K562 (cell line): Measurements from ENCODE around the gene AP2M1. TPM values are rescaled to one million over a fixed set of nuclear protein-coding genes. Genes with fewer than 3 reads are reported as not detected.

Experiments used
- ATAC-seq: fragments of 200-7000 bp; cut with Tn5 transposase; 3 replicates; pipeline ENCODE4 v1.9.1; 2020; ENCODE audit warnings: moderate library complexity
- BruUV-seq: library from RNA; stranded (reverse); fragments of 400-500 nt; replicated peaks from 2 replicates; lab custom pipeline; 2021; lab: Mats Ljungman, UMichigan
- CTCF ChIA-PET: fragments of 300-600 bp; formaldehyde crosslinking; extraction: SDS; loops from one replicate; lab custom pipeline; 2021; ENCODE audit warnings: low intra/inter-chr PET ratio; lab: Yijun Ruan, JAX
- POLR2A ChIA-PET: fragments of 300-600, 350-650 bp; sonication (Branson Sonifier 250); formaldehyde crosslinking; extraction: SDS; loops from one replicate; lab custom pipeline; 2021; ENCODE audit warnings: antibody characterized with exemption, inconsistent platforms; lab: Yijun Ruan, JAX
- DNase-seq, 4 experiments: peaks; one replicate each; pipeline versions ENCODE4 v3.0.0 to v3.0.0-alpha.2; 2011 to 2018; ENCODE audit warnings: low spot score in 3 of 4, mixed read lengths in 3 of 4; ENCODE audit errors: extremely low read depth in 1 of 4
- FAIRE-seq: peaks from 2 replicates; lab custom pipeline; 2011; peaks lifted over from hg19 to GRCh38; lab: Jason Lieb, UNC
- H2AFZ ChIP-seq: 2 replicates; pipeline ENCODE4 v1.6.0; 2011; ENCODE audit warnings: low read depth, low read length, control low read depth, inconsistent platforms
- H3K27ac ChIP-seq: fragments of 200-600 bp; 3 replicates; pipeline ENCODE4 v1.8.0; 2011; ENCODE audit warnings: low read depth, mild to moderate bottlenecking, control low read depth, inconsistent platforms, low read length, moderate library complexity, mixed read lengths; ENCODE audit errors: extremely low read depth
- H3K27me3 ChIP-seq, 2 experiments: fragments of 300-600 bp in 1 of 2; 2 replicates in 1 of 2; 3 replicates in 1 of 2; pipeline versions ENCODE4 v1.6.0 to v1.8.0; 2011; ENCODE audit warnings: inconsistent platforms in 2 of 2, low read length in 2 of 2, mild to moderate bottlenecking in 1 of 2, mixed read lengths in 1 of 2, moderate library complexity in 1 of 2; ENCODE audit not compliant: control insufficient read depth in 2 of 2, insufficient read depth in 2 of 2
- H3K36me3 ChIP-seq: fragments of 300-600 bp; 3 replicates; pipeline ENCODE4 v1.8.0; 2011; ENCODE audit warnings: mild to moderate bottlenecking, low read length, inconsistent platforms; ENCODE audit not compliant: control insufficient read depth, insufficient read depth
- H3K4me1 ChIP-seq, 2 experiments: fragments of 200-600 bp in 1 of 2; replicated peaks in 1 of 2; 2 replicates in 1 of 2; 3 replicates in 1 of 2; pipeline versions ENCODE4 v1.5.1 to v1.8.0; 2011; ENCODE audit warnings: inconsistent platforms in 2 of 2, low read length in 2 of 2, mild to moderate bottlenecking in 1 of 2, mixed read lengths in 1 of 2, moderate library complexity in 1 of 2; ENCODE audit not compliant: control insufficient read depth in 2 of 2, insufficient read depth in 2 of 2
- H3K4me2 ChIP-seq: 2 replicates; pipeline ENCODE4 v1.6.1; 2011; ENCODE audit warnings: low read length, control low read depth, inconsistent platforms, mixed read lengths; ENCODE audit not compliant: insufficient read depth
- H3K4me3 ChIP-seq: fragments of 200-600 bp; sonication (generic), shearing (Covaris generic); 2 replicates; pipeline ENCODE4 v1.5.1; 2016; ENCODE audit warnings: control low read depth, inconsistent platforms
- H3K79me2 ChIP-seq: fragments of 200-600 bp; 3 replicates; pipeline ENCODE4 v1.8.0; 2011; ENCODE audit warnings: low read length, inconsistent platforms; ENCODE audit not compliant: control insufficient read depth, insufficient read depth
- H3K9ac ChIP-seq, 2 experiments: 2 replicates each; pipeline versions ENCODE4 v1.6.0 to v1.6.1; 2011; ENCODE audit warnings: low read depth in 2 of 2, low read length in 2 of 2, control low read depth in 1 of 2, inconsistent platforms in 1 of 2, mild to moderate bottlenecking in 1 of 2, mixed read lengths in 1 of 2; ENCODE audit not compliant: insufficient read depth in 1 of 2
- H3K9me1 ChIP-seq: one replicate; pipeline ENCODE4 v1.6.0; 2011; ENCODE audit warnings: inconsistent platforms, mild to moderate bottlenecking, low read length, moderate library complexity; ENCODE audit not compliant: control insufficient read depth, insufficient read depth
- H3K9me3 ChIP-seq: replicated peaks from 2 replicates; pipeline ENCODE4 v1.5.1; 2011; ENCODE audit warnings: low read depth, low read length, inconsistent platforms; ENCODE audit not compliant: control insufficient read depth, insufficient read depth
- H4K20me1 ChIP-seq: replicated peaks from 2 replicates; pipeline ENCODE4 v1.6.1; 2011; ENCODE audit warnings: low read length, inconsistent platforms, mixed read lengths; ENCODE audit not compliant: control insufficient read depth, insufficient read depth
- CCNT2 ChIP-seq: IDR thresholded peaks from 2 replicates; pipeline ENCODE4 v1.6.1; 2011; ENCODE audit warnings: borderline replicate concordance, low read depth, mild to moderate bottlenecking, moderate library complexity, mixed read lengths, low read length; ENCODE audit not compliant: insufficient read length; ENCODE audit errors: extremely low read depth
- FUS ChIP-seq: fragments of 200-400 bp; formaldehyde crosslinking; optimal IDR thresholded peaks from 2 replicates; pipeline ENCODE3; 2017; ENCODE audit warnings: low read depth, low read length
- MITF ChIP-seq: IDR thresholded peaks from 2 replicates; pipeline ENCODE4 v1.6.1; 2014; ENCODE audit warnings: antibody characterized with exemption
- PCBP1 ChIP-seq: fragments of 200-400 bp; formaldehyde crosslinking; IDR thresholded peaks from 2 replicates; pipeline ENCODE4 v1.6.1; 2018; ENCODE audit warnings: mild to moderate bottlenecking, low read depth, low read length; ENCODE audit not compliant: poor library complexity, severe bottlenecking
- ZNF311 ChIP-seq: fragments of 250-450 bp; sonication (Bioruptor Pico); IDR thresholded peaks from 2 replicates; pipeline ENCODE4 v1.4.0; 2020; ENCODE audit warnings: mild to moderate bottlenecking, moderate library complexity
- ZNF318 ChIP-seq, 2 experiments: fragments of 450-650 bp; IDR thresholded peaks; 2 replicates each; pipeline ENCODE4 v1.6.1; 2016; ENCODE audit warnings: mild to moderate bottlenecking in 2 of 2, borderline replicate concordance in 1 of 2, low read depth in 1 of 2, moderate library complexity in 1 of 2
- WGBS: fragments of 100-300 bp; shearing (Covaris generic); methylation state at CpG from one replicate; pipeline ENCODE4 v1.1.6; 2016; ENCODE audit warnings: low coverage, mixed read lengths; ENCODE audit not compliant: insufficient coverage; ENCODE audit errors: missing lambda C conversion rate; 5-methylcytosine and 5-hydroxymethylcytosine counted together
- in situ Hi-C: fragments of 300-500 bp; cut with MboI; formaldehyde crosslinking; loops from 4 replicates; pipeline ENCODE4 v1.15.0; 2018; ENCODE audit warnings: inconsistent platforms, mixed read lengths
- intact Hi-C: fragments of 100-400 bp; cut with micrococcal nuclease; formaldehyde crosslinking; loops from 2 replicates; pipeline ENCODE4 v1.14.2; 2022
- polyA plus RNA-seq, 8 experiments: library from polyadenylated mRNA; depleted of rRNA in 4 of 8; stranded (reverse) in 5 of 8; unstranded in 3 of 8; fragments of >200 nt; fragmentation: Nextera tagmentation in 2 of 8; fragmentation: Illumina TruSeq in 1 of 8; extraction: Ambion mirVana in 2 of 8; extraction: Trizol in 1 of 8; gene quantifications; 2 replicates each; pipeline versions ENCODE4 v1.2.1 to v1.2.3, GENCODE V29; 2011 to 2014; ENCODE audit warnings: inconsistent platforms in 1 of 8, missing spikeins in 1 of 8
- total RNA-seq, 7 experiments: library from RNA; depleted of rRNA in 6 of 7; stranded (reverse); fragments of >200 nt in 6 of 7; fragmentation: Illumina TruSeq in 2 of 7; extraction: Trizol in 2 of 7; gene quantifications; 2 replicates each; pipeline versions ENCODE4 v1.2.1 to v1.2.3, GENCODE V29; 2011 to 2021; ENCODE audit warnings: low replicate concordance in 1 of 7

AP2M1 gene
- total and polyA plus RNA-seq, 9 of the 15 experiments (the other 6 are each of a cell fraction or from before 2014, with no cell fraction given), result 118 to 505 (median 296) TPM

GRCh38 chr3:184142199-184142598, 32.5 kb upstream of the AP2M1 start (continued):
- TF ChIP-seq ZNF318 (IDR thresholded peaks at IDR 0.05; ENCODE audit: borderline replicate concordance in 1 of 2, low read depth in 1 of 2), result no peak

- intact Hi-C loops (no loop called here), in situ Hi-C loops (no loop called here)
- Histone ChIP-seq H3K27me3 (no peaks in the 10 kb centered on the region), H4K20me1 (no peaks in the 10 kb centered on the region), H3K4me3 (no peak overlapping the region), H3K9ac (no peak overlapping the region), H3K4me1 (no peaks in the 10 kb centered on the region; a peak in 1 of 5 replicates), H3K9me1 (peaks cover 2% of the 10 kb centered on the region), H3K79me2 (peaks cover 3% of the 10 kb centered on the region; the same call in 1 of the 3 replicates), H3K27ac (no peak overlapping the region), H3K36me3 (peaks cover 71% of the 10 kb centered on the region), H3K9me3 (no peaks in the 10 kb centered on the region), H3K4me2 (no peak overlapping the region), H2AFZ (no peak overlapping the region)
- no peak for ATAC-seq
- no TSS peak for BruUV-seq
- 100% methylated on average over 2 of the region's 3 CpGs for WGBS
- FAIRE-seq, result no peak
- CTCF ChIA-PET, result no interaction called here
- no peak for DNase-seq
- TF ChIP-seq ZNF311 (CRISPR knock-in tag), result no peak
- TF ChIP-seq CCNT2, result no peak
- no peak for TF ChIP-seq PCBP1
- TF ChIP-seq FUS, result no peak
- TF ChIP-seq MITF, result no peak
- POLR2A ChIA-PET, result interaction anchor here (0.6 to 4.1 kb wide), 4 partner anchors 8 to 248 kb away, joined by 3 to 48 read pairs (median 4); partner anchors contain the start of gene EIF2B5
Observed at GRCh38 chr3:184143327-184143726, 31.3 kb upstream of the AP2M1 start.
